Heart left ventricle (tissue), 13 donors: ENCODE results near the gene ARHGAP24.

Experiments used
- CTCF ChIP-seq, 12 donors: fragments of 200-600 bp; sonication (generic) in 4 of 12; IDR thresholded peaks; one replicate each; pipeline versions ENCODE4 v1.5.0 to v1.8.0; 2018 to 2022; ENCODE audit warnings: antibody characterized with exemption in 12 of 12, mild to moderate bottlenecking in 5 of 12
- POLR2A ChIP-seq, 2 donors: fragments of 450-650 bp; IDR thresholded peaks; one replicate each; pipeline ENCODE4 v1.6.1; 2017; ENCODE audit warnings: antibody characterized with exemption in 2 of 2, mild to moderate bottlenecking in 2 of 2, moderate library complexity in 2 of 2
- donor health status: ischemic (EF 13 %, LVEDD 7.1; RV severe dilation, severe dysfunction).
- donor health status: DM: no; HTN: yes; CAD: no.
- donor health status: DM: no; HTN: no; CAD: no.
- donor health status: ischemic (EF 25% LVEDD 6.9; RV normal size, moderate dysfunction).
- donor health status: ischemic (EF 25% LVEDD 5.7; RV mildly dilated, moderate dysfunction).
- donor health status: ischemic (EF 35%, LVEDD 5.7; RV mildly dilated, moderate dysfunction).
- donor health status: nonischemic (EF 11% LVEDD 7.7; RV severe dilation, severe dysfunction).
- donor health status: DM: yes; HTN: yes; CAD: no.
- donor health status: PGD.
- donor health status: ischemic (EF 29% LVEDD 5.4; RV normal size, mild dysfunction).
- donor health status: nonischemic (EF 23%, LVEDD 6.1; RV moderate dilation, normal function).

DNA sequence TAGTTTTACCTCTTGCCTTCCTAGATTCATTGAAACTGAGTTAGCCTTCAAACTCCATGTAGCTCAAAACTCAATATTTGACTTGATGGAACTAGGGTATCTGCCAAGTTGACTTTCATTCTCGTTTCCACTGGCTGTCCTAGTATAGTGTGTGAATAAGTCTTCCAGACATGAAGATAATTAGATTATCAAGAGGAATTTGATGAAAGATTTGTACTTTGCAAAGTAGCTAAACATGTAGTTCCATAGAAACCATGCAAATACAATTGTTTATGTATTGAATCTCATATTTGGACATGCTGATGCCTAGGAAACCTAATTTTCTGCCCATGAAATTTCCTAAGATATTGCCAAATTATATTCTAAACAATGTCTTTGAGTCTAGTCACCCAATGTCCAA lies 297.5 kb downstream of the ARHGAP24 start:
- TF ChIP-seq CTCF (IDR thresholded peaks at IDR 0.05) (no peak), POLR2A (IDR thresholded peaks at IDR 0.05) (no peak)
